Activated CD4-positive, CD25-positive, alpha-beta regulatory T cell (primary cell): Measurements from ENCODE around the gene NDST3.

Experiments used
- DNase-seq, 4 experiments: peaks; one replicate each; lab custom pipeline; 2025; lab: John Stamatoyannopoulos, UW

Gene NDST3

DNA sequence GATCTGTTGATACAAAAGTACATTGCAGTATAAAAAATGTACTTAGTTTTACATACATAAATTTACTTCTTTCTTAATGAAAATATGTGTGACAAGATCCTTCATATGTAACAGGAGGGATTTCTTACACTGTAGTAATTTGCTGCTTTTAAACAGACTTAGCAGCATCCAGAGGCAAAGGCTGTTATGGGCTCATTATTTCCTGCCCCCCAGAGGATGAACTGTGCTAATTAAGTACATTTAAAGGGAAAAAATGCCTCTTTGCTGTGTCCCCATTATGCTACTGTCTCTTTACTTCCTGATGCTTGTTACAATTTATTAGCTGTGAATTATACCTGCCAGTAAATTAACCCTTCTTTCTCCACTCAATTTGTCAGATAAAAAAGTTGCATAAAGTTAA is 47.1 kb downstream of the NDST3 start:
- DNase-seq = no peak

DNA sequence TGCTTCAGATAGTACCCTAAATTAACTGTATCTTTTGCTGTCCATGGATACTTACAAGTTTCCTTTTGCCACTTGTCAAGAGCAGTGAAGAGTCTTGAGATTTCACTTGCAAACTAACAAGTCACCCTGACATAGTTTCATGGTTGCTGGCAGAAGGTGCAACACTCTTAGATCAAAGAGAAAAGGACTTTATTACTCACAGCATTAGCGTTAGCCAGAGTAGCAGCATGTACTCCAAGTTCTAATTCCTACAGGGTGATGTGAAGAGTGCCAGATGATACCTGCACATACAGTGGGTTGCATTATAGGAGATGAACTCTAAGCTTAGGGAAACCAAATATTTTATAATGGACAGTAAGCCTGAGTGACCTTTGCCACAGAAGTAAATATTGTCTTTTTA is 47.9 kb downstream of the NDST3 start:
- no peak for DNase-seq

- no peak for DNase-seq
Observed at GRCh38 chr4:118085700-118086099, 51.4 kb downstream of the NDST3 start.

DNA sequence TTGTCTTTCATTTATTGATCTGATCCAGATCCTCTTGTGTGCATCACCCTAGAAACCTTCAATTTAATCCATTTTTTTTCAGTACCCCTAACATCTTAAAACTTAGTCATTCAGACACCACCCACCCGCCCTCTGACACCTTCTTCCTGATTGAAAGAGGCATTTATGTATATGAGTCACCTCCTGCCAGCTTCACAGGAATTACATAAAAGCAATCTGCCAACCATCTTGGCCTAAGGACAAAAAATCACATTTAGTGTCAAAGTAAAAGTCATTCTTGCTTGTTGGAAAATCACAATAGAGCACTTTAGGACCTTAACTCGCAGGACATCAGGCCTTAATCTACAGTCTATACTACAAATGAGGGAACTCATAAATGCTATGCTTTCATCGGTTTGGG is 52.1 kb downstream of the NDST3 start:
- DNase-seq = no peak

DNA sequence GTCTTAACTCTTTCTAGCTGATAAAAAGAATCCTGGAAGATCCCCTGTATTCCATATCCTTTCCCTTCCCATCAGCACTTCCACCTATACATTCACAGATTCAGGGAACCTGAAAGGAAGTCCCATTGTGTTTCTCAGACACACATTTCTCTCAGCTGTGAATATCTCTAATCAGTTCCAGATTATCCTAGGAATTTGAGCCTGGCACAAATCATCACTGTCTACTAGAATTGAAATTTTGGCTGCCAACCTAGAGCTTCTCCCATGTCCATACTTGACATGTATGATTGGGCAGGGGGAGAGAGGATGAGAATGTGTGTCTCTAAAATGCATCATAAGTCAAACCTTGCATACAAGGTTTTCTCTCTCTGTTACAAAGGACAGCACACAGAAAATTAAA is 53.1 kb downstream of the NDST3 start:
- no peak for DNase-seq

DNA sequence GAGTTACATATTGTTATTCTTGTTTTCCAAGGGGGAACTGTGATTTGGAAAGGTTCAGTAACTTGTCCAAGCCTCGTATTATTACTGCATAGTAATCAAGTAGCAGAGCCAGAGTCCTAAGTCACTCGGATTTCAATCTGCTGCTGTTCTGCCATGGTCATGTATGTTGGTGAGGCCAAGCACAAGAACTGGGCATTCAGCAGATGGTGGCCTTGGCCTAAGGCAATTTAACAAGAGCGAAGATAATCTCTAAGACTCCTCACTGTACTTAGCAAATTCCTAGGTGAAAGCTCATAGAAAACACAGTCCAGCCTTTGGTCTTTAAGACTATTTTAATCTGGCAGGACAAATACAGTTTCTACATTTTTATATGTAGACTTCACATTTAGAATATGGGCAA is 64.8 kb downstream of the NDST3 start:
- no peak for DNase-seq

- DNase-seq = no peak
Observed at GRCh38 chr4:118102195-118102594, 67.9 kb downstream of the NDST3 start.

GRCh38 chr4:118112117-118113046 is 78.1 kb downstream of the NDST3 start:
- DNase-seq = no peak

DNA sequence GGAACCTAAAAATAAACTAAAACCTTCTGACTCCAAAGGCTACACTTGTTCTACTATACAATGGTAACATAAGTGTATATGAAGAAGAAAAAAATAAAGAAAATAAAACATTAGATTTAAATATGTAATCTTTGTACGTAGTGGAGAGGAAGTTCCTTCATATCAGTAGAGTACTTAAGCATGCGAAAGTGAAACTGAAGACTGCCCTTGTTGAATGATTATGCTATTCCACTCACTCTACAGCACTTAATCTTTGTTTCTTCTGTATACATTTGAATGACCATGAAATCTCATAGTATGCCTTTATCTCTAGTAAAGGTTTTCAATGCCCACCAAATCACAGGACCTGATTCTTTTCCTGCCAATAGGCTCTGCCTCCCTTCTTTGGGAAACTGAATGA is 78.9 kb downstream of the NDST3 start:
- no peak for DNase-seq

GRCh38 chr4:118114720-118115119 is 80.4 kb downstream of the NDST3 start:
- DNase-seq = no peak

DNA sequence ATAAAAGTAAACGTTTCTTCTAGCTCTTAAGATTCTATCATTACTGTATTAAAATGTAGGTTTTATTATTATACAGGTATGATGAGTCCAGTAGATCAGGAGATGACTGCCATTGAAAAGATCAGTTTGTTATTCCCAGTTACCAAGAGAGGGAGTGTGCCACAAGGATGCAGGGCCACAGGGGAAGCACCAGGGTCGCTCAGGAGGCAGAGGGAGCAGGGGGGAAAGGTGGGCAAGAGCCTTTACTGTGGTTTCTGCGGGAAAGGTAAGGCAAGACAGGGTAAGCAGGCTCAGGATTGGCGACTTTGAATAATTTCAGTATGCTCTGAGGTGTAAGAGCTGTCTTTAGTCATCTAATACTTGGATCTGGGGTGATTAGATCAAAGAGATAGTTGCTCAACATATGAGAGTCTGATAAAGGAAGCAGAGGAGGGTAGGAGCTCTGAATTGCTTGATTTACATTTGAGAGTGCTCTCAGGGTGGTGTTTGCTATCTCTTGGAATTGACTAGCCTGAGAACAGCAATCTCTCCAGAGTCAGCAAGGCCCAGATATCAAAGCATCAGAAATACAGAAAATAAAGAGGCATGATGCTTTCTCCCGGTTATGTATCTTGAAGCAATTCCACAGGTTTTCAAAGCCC is 86.0 kb downstream of the NDST3 start:
- DNase-seq = no peak

GRCh38 chr4:118124997-118125396 is 90.7 kb downstream of the NDST3 start:
- DNase-seq = no peak

DNA sequence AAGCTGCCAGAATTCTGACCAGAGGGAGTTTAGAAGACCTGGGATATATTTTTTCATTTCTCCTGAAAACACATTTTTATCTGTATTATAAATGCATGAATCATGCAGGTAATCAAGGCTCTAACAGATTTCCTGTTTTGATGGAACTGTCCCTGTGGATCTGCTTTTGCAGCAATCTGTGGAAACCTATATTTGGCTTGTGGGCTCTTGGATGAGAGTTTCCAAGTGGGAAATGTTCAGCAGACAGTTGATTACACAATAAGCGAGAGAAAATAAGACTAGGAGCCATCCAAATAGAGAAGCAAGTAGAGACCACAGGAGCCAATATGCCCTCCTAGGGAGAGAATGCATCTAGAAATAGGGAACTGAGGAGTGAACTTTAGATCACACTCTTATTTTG is 105.0 kb downstream of the NDST3 start:
- no peak for DNase-seq

DNA sequence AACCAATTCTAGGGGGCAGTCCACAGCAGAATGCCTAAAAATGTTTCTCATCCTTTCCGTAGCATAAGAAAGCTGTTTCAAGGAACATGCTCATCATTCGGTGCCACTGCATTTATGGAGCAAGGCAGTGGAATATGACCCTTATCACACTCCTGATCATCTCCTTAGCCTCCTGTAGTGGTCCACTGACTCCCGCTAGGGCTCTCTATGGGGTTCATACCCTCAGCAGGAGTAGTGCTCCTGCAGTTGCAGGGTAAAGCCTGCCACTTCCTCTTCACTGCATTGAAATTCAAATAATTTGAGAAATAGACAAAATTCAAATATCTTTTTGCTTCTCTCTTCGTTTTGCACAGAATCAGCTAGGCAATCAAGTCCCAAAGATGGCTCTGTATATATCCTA is 107.0 kb downstream of the NDST3 start:
- DNase-seq = no peak

GRCh38 chr4:118154649-118155048 is 120.4 kb downstream of the NDST3 start:
- no peak for DNase-seq

DNA sequence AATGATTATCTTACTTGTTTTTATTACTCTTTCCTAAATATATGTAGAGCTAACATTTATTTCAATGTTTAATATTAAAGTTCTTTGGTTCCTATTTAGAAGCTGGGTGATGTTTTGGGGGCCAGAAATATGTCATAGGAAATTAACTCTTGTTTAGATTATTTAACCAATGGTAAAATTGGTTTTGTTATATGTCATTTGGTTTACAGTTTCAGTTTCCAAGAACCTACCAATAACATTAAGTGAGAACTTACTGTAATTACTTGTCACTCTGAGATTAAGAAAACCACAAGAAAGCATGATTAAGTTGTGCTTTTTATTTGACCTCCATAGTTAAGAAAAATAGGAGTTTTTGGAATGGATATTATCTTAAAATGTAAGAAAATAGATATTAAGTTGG is 121.2 kb downstream of the NDST3 start:
- no peak for DNase-seq

DNA sequence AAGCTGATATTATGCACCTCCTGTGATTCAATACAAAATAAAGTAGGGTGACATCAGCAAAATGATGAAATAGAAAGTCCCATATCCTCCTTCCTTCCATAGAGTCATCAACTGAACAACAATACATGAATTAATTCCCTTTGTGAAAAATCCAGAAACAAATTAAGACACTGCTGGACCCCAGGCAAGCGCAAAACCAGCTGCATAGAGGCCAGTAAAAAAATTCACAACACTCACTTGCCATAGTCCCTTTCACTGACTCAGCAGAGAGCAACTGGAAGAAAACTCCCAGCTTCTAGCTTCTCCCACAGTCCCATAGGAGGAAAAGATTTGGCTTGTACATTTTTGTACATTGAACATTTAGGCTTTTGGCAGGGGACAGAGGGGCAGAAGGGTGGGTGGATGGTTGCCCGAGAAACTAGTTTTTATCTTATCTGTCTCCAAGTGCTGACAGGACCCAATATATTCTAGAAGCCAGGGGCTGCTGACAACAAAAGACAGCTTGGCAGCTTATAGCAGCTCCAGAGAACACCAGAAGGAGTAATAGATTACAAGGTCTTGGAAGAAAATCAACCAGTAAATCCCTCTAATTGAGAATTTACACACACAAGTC is 124.6 kb downstream of the NDST3 start:
- no peak for DNase-seq

GRCh38 chr4:118167306-118167705 is 133.0 kb downstream of the NDST3 start:
- no peak for DNase-seq

DNA sequence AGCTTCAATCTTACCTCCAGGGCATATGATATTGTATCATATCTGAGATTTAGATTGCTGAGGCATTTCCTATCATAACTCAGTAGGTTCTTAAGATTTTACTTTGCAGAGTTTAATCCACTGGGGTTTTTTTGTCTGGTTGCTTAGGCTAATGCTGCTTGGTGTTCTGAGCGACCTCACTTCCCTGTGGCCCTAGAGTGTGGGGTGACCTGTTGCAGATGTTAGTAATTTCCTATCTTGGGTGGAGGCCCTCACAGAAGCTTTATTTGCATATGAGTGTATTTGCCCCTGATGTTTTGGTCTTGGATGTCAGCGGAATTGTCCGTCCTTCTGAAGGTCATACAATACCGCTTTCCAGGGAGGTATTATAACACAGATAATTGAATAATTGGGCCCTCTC is 137.1 kb downstream of the NDST3 start:
- no peak for DNase-seq

- DNase-seq = no peak
Observed at GRCh38 chr4:118173126-118173525, 138.8 kb downstream of the NDST3 start.

DNA sequence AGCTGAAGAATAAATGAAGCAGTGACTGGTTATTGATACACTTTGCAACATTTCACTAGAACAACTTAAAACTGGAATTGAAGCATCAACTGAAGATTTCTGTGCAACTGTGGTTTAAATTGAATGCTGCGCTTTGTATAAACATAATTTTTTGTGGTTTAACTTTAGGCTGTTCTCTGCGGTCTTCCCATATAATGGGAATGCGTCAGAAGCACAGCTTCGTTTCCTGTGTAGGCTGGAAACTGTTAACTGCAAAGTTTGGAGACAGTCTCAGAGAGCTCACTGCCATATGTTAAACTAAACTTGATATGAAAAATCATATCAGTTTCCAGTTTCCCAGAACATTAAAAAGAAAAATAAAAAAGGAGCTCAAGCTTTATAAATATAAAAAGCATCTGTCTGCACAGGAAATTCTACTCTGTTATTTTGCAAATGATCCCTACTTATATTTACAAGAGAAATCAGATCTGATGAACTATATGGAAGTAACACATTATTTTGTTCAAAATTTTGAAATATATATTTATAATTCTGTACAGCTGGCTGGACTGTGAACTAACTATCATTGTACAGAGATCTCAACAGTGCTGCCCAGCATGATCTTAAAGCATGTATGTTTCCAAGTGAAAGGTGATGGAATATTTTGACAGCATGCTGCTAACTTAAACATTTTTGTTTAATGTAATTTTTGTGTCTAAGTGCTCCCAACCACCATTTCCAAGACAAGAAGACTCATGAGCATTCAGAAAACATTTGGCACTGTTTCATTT is 139.9 kb downstream of the NDST3 start:
- no peak for DNase-seq

DNA sequence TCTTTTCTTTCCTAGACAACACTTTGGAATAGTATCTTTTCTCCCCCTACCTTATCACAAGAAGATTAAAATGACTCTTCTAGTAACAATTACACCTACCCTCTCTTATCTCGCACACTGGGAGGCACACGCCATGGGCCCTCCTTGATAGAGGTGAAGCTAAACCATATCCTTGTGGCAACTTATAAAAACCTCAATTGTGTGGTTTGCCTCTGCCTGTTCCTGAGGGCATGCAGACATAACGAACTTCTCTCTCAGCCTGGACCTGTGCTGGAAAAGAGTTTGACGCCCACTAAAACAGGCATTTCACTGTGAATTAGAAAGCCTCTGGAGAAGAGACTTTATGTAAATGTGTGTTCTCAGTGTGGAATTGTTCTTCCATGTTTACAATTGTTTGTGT is 141.2 kb downstream of the NDST3 start:
- DNase-seq = no peak
